WERI-Rb-1 (cell line): ENCODE data around the gene PCDH1.

Source experiments
- DNase-seq: peaks from one replicate; pipeline ENCODE4 v3.0.0-alpha.2; 2020
- H3K27ac ChIP-seq: fragments of 250-450 bp; sonication (Bioruptor Pico); 2 replicates; pipeline ENCODE4 v1.5.1; 2020; ENCODE audit warnings: mild to moderate bottlenecking, moderate library complexity
- H3K27me3 ChIP-seq: fragments of 250-450 bp; sonication (Bioruptor Pico); 2 replicates; pipeline ENCODE4 v1.5.1; 2021; ENCODE audit warnings: mild to moderate bottlenecking, low read depth, moderate library complexity; ENCODE audit not compliant: insufficient read depth, severe bottlenecking
- H3K36me3 ChIP-seq: fragments of 250-450 bp; sonication (Bioruptor Pico); 2 replicates; pipeline ENCODE4 v1.5.1; 2020; ENCODE audit warnings: mild to moderate bottlenecking, moderate library complexity
- H3K4me3 ChIP-seq: 2 replicates; pipeline ENCODE4 v1.5.1; 2011; ENCODE audit warnings: low read depth, mild to moderate bottlenecking, control low read depth, low read length
- H3K9me3 ChIP-seq: fragments of 250-450 bp; sonication (Bioruptor Pico); 2 replicates; pipeline ENCODE4 v1.5.1; 2021; ENCODE audit warnings: mild to moderate bottlenecking, moderate library complexity; ENCODE audit not compliant: severe bottlenecking
- CTCF ChIP-seq: IDR thresholded peaks from 2 replicates; pipeline ENCODE4 v1.5.1; 2011; ENCODE audit warnings: low read depth, mild to moderate bottlenecking, control low read depth, inconsistent platforms, low read length

PCDH1 gene

DNA sequence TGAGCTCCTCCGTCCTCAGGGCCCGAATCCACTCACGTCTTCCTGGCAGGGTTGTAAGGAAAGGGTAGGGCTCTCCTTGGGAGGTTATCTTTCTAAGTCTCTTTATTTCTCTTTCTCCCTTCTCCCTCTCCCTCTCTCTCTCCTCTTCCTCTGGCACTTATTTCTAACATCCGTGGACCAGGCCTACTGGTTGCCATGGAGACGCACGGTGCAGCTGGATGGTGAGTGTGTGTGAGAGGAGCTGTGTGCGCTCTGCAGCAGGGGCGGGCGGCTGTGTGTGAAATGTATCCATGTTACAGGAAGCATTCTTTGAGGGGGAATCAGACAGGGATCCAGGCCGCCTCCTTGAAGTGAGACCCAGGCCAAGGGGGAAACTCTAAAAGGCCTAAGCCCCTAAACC is 32.2 kb downstream of the PCDH1 start:
- no peak for TF ChIP-seq CTCF
- Histone ChIP-seq H3K36me3 (peaks cover 3% of the 10 kb centered on the region; the same call in 1 of the 2 replicates), H3K9me3 (no peaks in the 10 kb centered on the region), H3K4me3 (no peak overlapping the region), H3K27me3 (no peaks in the 10 kb centered on the region), H3K27ac (no peak overlapping the region)
- peak; percentile 41 for DNase-seq

DNA sequence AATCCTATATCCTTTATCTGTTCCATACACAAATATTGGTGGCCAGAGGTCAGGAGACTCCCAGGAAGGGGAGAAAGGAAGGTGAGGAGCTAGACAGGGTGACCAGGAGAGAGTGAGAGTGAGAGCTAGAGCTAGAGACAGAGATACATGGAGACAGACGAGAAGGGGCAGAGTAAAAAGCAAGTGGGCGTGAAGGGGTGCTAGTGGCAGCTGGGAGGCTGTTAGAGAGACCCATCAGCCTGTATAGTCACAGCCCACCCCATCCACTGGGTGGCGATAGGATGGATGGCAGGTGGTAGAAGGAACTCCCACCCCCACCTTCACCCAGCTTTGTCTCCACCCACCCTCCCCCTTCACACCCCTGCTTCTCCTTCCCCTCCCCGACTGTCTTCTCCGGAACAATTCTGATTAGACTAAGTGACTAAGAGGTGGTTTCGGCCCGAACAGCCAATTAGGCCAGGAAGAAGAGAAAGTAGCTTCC is 32.8 kb downstream of the PCDH1 start:
- peak; percentile 81 for DNase-seq
- Histone ChIP-seq H3K36me3 (peaks cover 3% of the 10 kb centered on the region; the same call in 1 of the 2 replicates), H3K27me3 (no peaks in the 10 kb centered on the region), H3K4me3 (no peak overlapping the region), H3K27ac (peak overlapping the region; percentile 53), H3K9me3 (no peaks in the 10 kb centered on the region)
- TF ChIP-seq CTCF = peak; percentile 64

- DNase-seq = no peak
- H3K9me3 ChIP-seq = no peaks in the 10 kb centered on the region
- no peaks in the 10 kb centered on the region for H3K36me3 ChIP-seq
- no peak overlapping the region for H3K27ac ChIP-seq
- no peaks in the 10 kb centered on the region for H3K27me3 ChIP-seq
- no peak for TF ChIP-seq CTCF
- H3K4me3 ChIP-seq = no peak overlapping the region
Observed at GRCh38 chr5:141844414-141845097, 33.7 kb downstream of the PCDH1 start.

- Histone ChIP-seq H3K27ac (no peak overlapping the region), H3K27me3 (no peaks in the 10 kb centered on the region), H3K36me3 (no peaks in the 10 kb centered on the region), H3K9me3 (no peaks in the 10 kb centered on the region), H3K4me3 (no peak overlapping the region)
- TF ChIP-seq CTCF = no peak
- DNase-seq = no peak
Observed at GRCh38 chr5:141843156-141843927, 34.9 kb downstream of the PCDH1 start.

GRCh38 chr5:141841378-141842180 is 36.6 kb downstream of the PCDH1 start:
- no peak overlapping the region for H3K27ac ChIP-seq
- H3K9me3 ChIP-seq = no peaks in the 10 kb centered on the region
- DNase-seq = no peak
- no peaks in the 10 kb centered on the region for H3K36me3 ChIP-seq
- no peak for TF ChIP-seq CTCF
- H3K27me3 ChIP-seq = no peaks in the 10 kb centered on the region
- H3K4me3 ChIP-seq = no peak overlapping the region
